HepG2 (cell line): ENCODE measurements around the gene COLQ. TPM values are rescaled to one million over a fixed set of nuclear protein-coding genes. Genes with fewer than 3 reads are reported as not detected.

Source experiments
- ATAC-seq: fragments of 200-7000 bp; cut with Tn5 transposase; 3 replicates; pipeline ENCODE4 v1.9.1; 2020; ENCODE audit warnings: mild to moderate bottlenecking, moderate library complexity
- BruUV-seq: library from RNA; stranded (reverse); fragments of 400-500 nt; replicated peaks from 2 replicates; lab custom pipeline; 2021; lab: Mats Ljungman, UMichigan
- CTCF ChIA-PET: fragments of 300-600 bp; formaldehyde crosslinking; extraction: SDS; loops from one replicate; lab custom pipeline; 2021; ENCODE audit warnings: low total read pairs, inconsistent platforms, low intra/inter-chr PET ratio; lab: Yijun Ruan, JAX
- POLR2A ChIA-PET: fragments of 350-600 bp; sonication (Branson Sonifier 250); formaldehyde crosslinking; loops from one replicate; lab custom pipeline; 2020; ENCODE audit warnings: antibody characterized with exemption, inconsistent platforms; lab: Yijun Ruan, JAX
- DNase-seq: peaks from one replicate; pipeline ENCODE4 v3.0.0-alpha.2; 2015; ENCODE audit warnings: low spot score
- FAIRE-seq: peaks from 3 replicates; lab custom pipeline; 2011; peaks lifted over from hg19 to GRCh38; lab: Jason Lieb, UNC
- H2AFZ ChIP-seq: one replicate; pipeline ENCODE4 v1.6.1; 2011; ENCODE audit warnings: low read length, inconsistent platforms
- H3K27ac ChIP-seq: fragments of 300-600 bp; 3 replicates; pipeline ENCODE4 v1.8.0; 2011; ENCODE audit warnings: mixed run types, mild to moderate bottlenecking, mixed read lengths, low read length, inconsistent platforms; ENCODE audit not compliant: insufficient read depth; ENCODE audit errors: extremely low read length
- H3K27me3 ChIP-seq, 2 experiments: fragments of 200-600 bp in 1 of 2; 2 replicates in 1 of 2; 3 replicates in 1 of 2; pipeline versions ENCODE4 v1.6.0 to v1.8.0; 2011; ENCODE audit warnings: low read length in 2 of 2, mild to moderate bottlenecking in 2 of 2, moderate library complexity in 2 of 2, inconsistent platforms in 1 of 2; ENCODE audit not compliant: insufficient read depth in 2 of 2, control insufficient read depth in 1 of 2
- H3K36me3 ChIP-seq, 2 experiments: fragments of 200-600 bp in 1 of 2; replicated peaks in 1 of 2; 2 replicates in 1 of 2; 3 replicates in 1 of 2; pipeline versions ENCODE4 v1.5.1 to v1.8.0; 2011; ENCODE audit warnings: low read length in 2 of 2, inconsistent platforms in 1 of 2; ENCODE audit not compliant: insufficient read depth in 2 of 2, control insufficient read depth in 1 of 2
- H3K4me1 ChIP-seq: 2 replicates; pipeline ENCODE4 v1.5.1; 2012; ENCODE audit warnings: low read length, inconsistent platforms; ENCODE audit not compliant: insufficient read depth
- H3K4me2 ChIP-seq: 2 replicates; pipeline ENCODE4 v1.6.0; 2011; ENCODE audit warnings: low read depth, low read length, inconsistent platforms
- H3K4me3 ChIP-seq, 3 experiments: fragments of 200-600 bp in 1 of 3; sonication (generic), shearing (Covaris generic) in 1 of 3; replicated peaks in 1 of 3; 2 replicates each; pipeline ENCODE4 v1.5.1; 2011 to 2016; ENCODE audit warnings: low read length in 3 of 3, inconsistent platforms in 2 of 3, low read depth in 2 of 3, mild to moderate bottlenecking in 2 of 3, control low read depth in 1 of 3, mixed read lengths in 1 of 3; ENCODE audit not compliant: insufficient read depth in 1 of 3
- H3K79me2 ChIP-seq: one replicate; pipeline ENCODE4 v1.6.1; 2011; ENCODE audit warnings: low read length, inconsistent platforms; ENCODE audit not compliant: insufficient read depth
- H3K9ac ChIP-seq: 2 replicates; pipeline ENCODE4 v1.6.0; 2011; ENCODE audit warnings: mild to moderate bottlenecking, low read depth, low read length, inconsistent platforms; ENCODE audit not compliant: insufficient read depth
- H3K9me3 ChIP-seq: 2 replicates; pipeline ENCODE4 v1.5.1; 2012; ENCODE audit warnings: mild to moderate bottlenecking, low read length
- H4K20me1 ChIP-seq: 2 replicates; pipeline ENCODE4 v1.6.0; 2011; ENCODE audit warnings: inconsistent platforms, mild to moderate bottlenecking, low read length, moderate library complexity; ENCODE audit not compliant: insufficient read depth
- DNMT3B ChIP-seq: conservative IDR thresholded peaks from 2 replicates; pipeline ENCODE4 v1.6.1; 2016; ENCODE audit warnings: missing biosample characterization, control low read depth
- HMG20A ChIP-seq: IDR thresholded peaks from 2 replicates; pipeline ENCODE4 v1.6.1; 2016; ENCODE audit warnings: borderline replicate concordance
- TBP ChIP-seq: sonication (generic); formaldehyde crosslinking; IDR thresholded peaks from 2 replicates; pipeline ENCODE4 v1.5.0; 2020; ENCODE audit warnings: missing genetic modification reagents
- TFDP2 ChIP-seq: sonication (generic); formaldehyde crosslinking; IDR thresholded peaks from 2 replicates; pipeline ENCODE4 v1.4.0; 2020; ENCODE audit warnings: missing genetic modification reagents
- TOPORS ChIP-seq: sonication (generic); formaldehyde crosslinking; IDR thresholded peaks from 2 replicates; pipeline ENCODE4 v1.8.0; 2023; ENCODE audit warnings: mild to moderate bottlenecking, missing genetic modification reagents
- ZNF20 ChIP-seq: sonication (generic); formaldehyde crosslinking; IDR thresholded peaks from 2 replicates; pipeline ENCODE4 v1.4.0; 2020; ENCODE audit warnings: mild to moderate bottlenecking, moderate library complexity, missing genetic modification reagents
- ZNF234 ChIP-seq: sonication (generic); formaldehyde crosslinking; conservative IDR thresholded peaks from 2 replicates; pipeline ENCODE4 v1.5.1; 2020; ENCODE audit warnings: mild to moderate bottlenecking, missing genetic modification reagents
- ZNF558 ChIP-seq: sonication (generic); formaldehyde crosslinking; IDR thresholded peaks from 2 replicates; pipeline ENCODE4 v1.9.0; 2022; ENCODE audit warnings: mild to moderate bottlenecking, missing genetic modification reagents, borderline replicate concordance
- ZNF660 ChIP-seq: sonication (generic); formaldehyde crosslinking; IDR thresholded peaks from 2 replicates; pipeline ENCODE4 v1.5.1; 2020; ENCODE audit warnings: mild to moderate bottlenecking, low read depth, missing genetic modification reagents, borderline replicate concordance
- WGBS: methylation state at CpG from one replicate; pipeline ENCODE4 v1.1.6; 2017; ENCODE audit warnings: low lambda C conversion rate; 5-methylcytosine and 5-hydroxymethylcytosine counted together
- in situ Hi-C: cut with HindIII; loops from 2 replicates; pipeline ENCODE4 v1.10.0; 2017; ENCODE audit warnings: low pct_unique_long_range_greater_than_20kb; ENCODE audit not compliant: extremely low pct_ligation_motif_present
- intact Hi-C: fragments of 100-400 bp; cut with micrococcal nuclease; formaldehyde crosslinking; loops from one replicate; pipeline ENCODE4 v1.10.0; 2022; ENCODE audit not compliant: unreplicated experiment
- polyA plus RNA-seq, 8 experiments: library from polyadenylated mRNA; depleted of rRNA in 3 of 8; stranded (reverse) in 7 of 8; unstranded in 1 of 8; fragments of >200 nt; fragmentation: Illumina TruSeq in 4 of 8; extraction: Trizol in 4 of 8; gene quantifications; 2 replicates each; pipeline versions ENCODE4 v1.2.1 to v1.2.3, GENCODE V29; 2011 to 2016; ENCODE audit warnings: low read depth in 4 of 8, missing spikeins in 1 of 8, mixed read lengths in 1 of 8; ENCODE audit not compliant: insufficient read depth in 1 of 8
- total RNA-seq, 5 experiments: library from RNA; depleted of rRNA; stranded (reverse); fragments of >200 nt; fragmentation: Illumina TruSeq; extraction: Trizol; gene quantifications; 2 replicates each; pipeline ENCODE4 v1.2.3, GENCODE V29; 2016; ENCODE audit warnings: low read depth in 1 of 5

Gene COLQ
- total and polyA plus RNA-seq, 2 of the 13 experiments (the other 11 are each of a cell fraction or from before 2014, with no cell fraction given), result 0.31 to 0.46 TPM

DNA sequence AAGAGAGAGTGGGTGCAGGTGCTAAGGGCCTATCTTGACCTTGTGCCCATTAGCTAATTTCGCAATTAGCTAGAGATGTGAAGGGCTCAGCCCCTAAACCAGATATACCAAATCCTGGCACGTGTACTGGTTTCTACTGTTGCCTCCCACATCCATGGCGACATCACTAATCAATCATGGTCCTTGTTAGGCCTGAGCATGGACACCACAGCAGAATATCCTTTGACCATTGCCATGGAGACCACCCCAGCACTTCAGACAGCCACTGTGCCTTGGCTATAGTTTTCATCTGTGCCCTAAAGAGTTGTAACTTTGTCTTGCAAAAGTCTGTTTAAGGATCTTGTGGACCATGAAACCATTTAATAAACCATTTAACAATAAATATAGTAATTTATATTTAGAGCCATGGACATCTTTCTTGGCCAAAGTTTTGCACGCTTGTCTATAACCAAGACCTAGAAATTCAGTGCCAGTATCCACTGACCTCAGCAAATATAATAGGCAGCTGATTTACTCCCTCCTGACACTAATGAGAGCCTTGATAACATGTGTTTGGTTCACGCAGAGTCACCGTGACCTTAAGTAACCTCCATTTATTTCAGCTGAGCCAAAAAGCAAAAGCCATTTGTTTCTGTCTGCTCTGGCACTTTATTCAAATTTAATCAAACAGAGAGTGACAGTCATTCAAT, 43.4 kb downstream of the COLQ start:
- TF ChIP-seq ZNF558 (no peak), ZNF20 (CRISPR knock-in tag) (no peak), HMG20A (no peak), TBP (no peak), ZNF234 (CRISPR knock-in tag) (no peak), TOPORS (CRISPR knock-in tag) (no peak), TFDP2 (CRISPR knock-in tag) (no peak), ZNF660 (CRISPR knock-in tag) (no peak), DNMT3B (no peak)
- Histone ChIP-seq H3K4me2 (no peak overlapping the region), H3K4me1 (no peaks in the 10 kb centered on the region), H3K27ac (no peak overlapping the region), H3K27me3 (no peaks in the 10 kb centered on the region), H3K4me3 (no peak overlapping the region), H3K36me3 (no peaks in the 10 kb centered on the region), H3K9ac (no peak overlapping the region), H4K20me1 (no peaks in the 10 kb centered on the region), H2AFZ (no peak overlapping the region), H3K79me2 (no peaks in the 10 kb centered on the region), H3K9me3 (no peaks in the 10 kb centered on the region)
- ChIA-PET POLR2A (no interaction called here), CTCF (no interaction called here)
- in situ Hi-C loops (no loop called here), intact Hi-C loops (no loop called here)
- no peak for DNase-seq
- WGBS, result 46% methylated on average over 4 of the region's 6 CpGs
- FAIRE-seq, result no peak
- no TSS peak for BruUV-seq
- no peak for ATAC-seq
